ENCODE measurements around the gene RABL3. TPM values are rescaled to one million over a fixed set of nuclear protein-coding genes. Genes with fewer than 3 reads are reported as not detected.

Gene RABL3, protein sequence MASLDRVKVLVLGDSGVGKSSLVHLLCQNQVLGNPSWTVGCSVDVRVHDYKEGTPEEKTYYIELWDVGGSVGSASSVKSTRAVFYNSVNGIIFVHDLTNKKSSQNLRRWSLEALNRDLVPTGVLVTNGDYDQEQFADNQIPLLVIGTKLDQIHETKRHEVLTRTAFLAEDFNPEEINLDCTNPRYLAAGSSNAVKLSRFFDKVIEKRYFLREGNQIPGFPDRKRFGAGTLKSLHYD
- total RNA-seq (2012; rRNA removed) (17.0 and 31.1 TPM in 2 replicates), polyA plus RNA-seq (2012; rRNA removed) (4.2 and 5.3 TPM in 2 replicates), Bru-seq, nascent RNA (percentile 69 among the genes with signal in this experiment), BruChase-seq, experiment 1, labeled RNA remaining after a 6-hour chase (percentile 52 among the genes with signal in this experiment), BruChase-seq, experiment 2, labeled RNA remaining after a 2-hour chase (percentile 47 among the genes with signal in this experiment)
- 0.48 and 1.0 TPM in 2 replicates for polyA plus RNA-seq (2012; cell fraction: cytosol; rRNA removed)
- 0.27 and 3.6 TPM in 2 replicates for polyA plus RNA-seq (2012; cell fraction: nucleus; rRNA removed; ENCODE audit: low replicate concordance)
- long read RNA-seq, transcript RABL3-201 (8 exons, 3,883 nt) = major isoform, 11 of 17 reads
- long read RNA-seq, partial matches to known transcripts = 0 of 17 reads
- long read RNA-seq, other reads (novel, unspliced or antisense) = 6 of 17 reads

DNA sequence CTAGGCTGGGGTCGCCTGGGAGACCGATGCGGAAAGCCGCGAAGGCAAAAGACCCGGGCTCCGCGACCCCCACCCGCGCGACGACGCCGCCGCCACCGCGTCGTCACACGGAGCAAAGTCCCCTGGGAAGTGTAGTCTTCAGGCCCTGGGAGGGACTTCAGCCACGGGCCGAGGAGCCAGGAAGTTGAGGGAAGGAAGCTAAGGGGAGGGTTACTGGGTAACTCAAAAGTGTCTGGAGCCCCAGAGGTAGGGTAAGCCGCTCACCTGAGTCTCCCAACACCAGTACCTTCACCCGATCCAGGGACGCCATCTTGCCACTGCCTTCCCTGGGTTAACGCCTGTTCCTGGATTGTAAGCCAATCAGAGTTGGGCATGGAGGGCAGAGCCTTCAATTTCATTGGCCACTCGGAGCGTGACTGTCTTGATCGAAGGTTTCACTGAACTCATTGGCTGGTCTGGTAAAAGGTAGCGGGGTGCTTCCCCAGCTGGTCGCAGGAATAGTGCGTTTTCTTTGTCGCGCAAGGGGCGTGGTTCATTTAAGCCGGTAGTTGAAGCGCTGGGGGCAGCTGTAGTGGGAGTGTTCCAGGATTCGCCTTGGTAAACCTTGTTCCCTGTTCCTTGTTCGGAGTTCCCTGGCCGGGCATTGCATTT is at the start of gene RABL3, which contains the start of gene GTF2E1:
Gene RABL3, minus strand, starts transcription at position 319 of the 651 bp plus-strand sequence. Its CDS starts 9 bp downstream, at position 310.
Gene GTF2E1, plus strand, starts transcription at position 547 of the 651 bp plus-strand sequence. CDS start 7,809 bp downstream, outside the sequence.
- Histone ChIP-seq H3K79me1 (ENCODE audit: low read depth in 1 of 2, low read length in 2 of 2) (peaks cover 34 to 48% of the 10 kb centered on the region in 2 experiments), H3K4me2 (ENCODE audit: low read depth, low read length) (peak within 1 kb of the TSS; percentile 96), H3K23ac (ENCODE audit: low read depth, low read length) (peak within 1 kb of the TSS; percentile 93), H2BK20ac (ENCODE audit: low read depth, low read length) (peak within 1 kb of the TSS; percentile 88), H4K5ac (ENCODE audit: low read depth, low read length) (peak within 1 kb of the TSS; percentile 98), H3K18ac (ENCODE audit: low read depth, low read length) (peak within 1 kb of the TSS; percentile 87), H2AK5ac (ENCODE audit: low read depth, low read length) (peak within 1 kb of the TSS; percentile 92), H3K9me1 (ENCODE audit: insufficient read depth, low read length) (peaks cover 5% of the 10 kb centered on the region), H4K91ac (ENCODE audit: insufficient read depth, low read depth, low read length) (peak within 1 kb of the TSS; percentile 98), H4K8ac (ENCODE audit: low read depth in 2 of 2, low read length in 2 of 2) (peak within 1 kb of the TSS; percentile 71 to 99), H2AK9ac (replicated peaks; ENCODE audit: low read depth, low read length, poor library complexity) (peak within 1 kb of the TSS; percentile 73), H2BK120ac (ENCODE audit: low read depth, low read length) (peak within 1 kb of the TSS; percentile 96), H3K4me1 (ENCODE audit: control insufficient read depth, insufficient read depth, low read length) (peaks cover 4% of the 10 kb centered on the region), H3K4ac (ENCODE audit: low read depth, low read length) (peak within 1 kb of the TSS; percentile 96), H3K14ac (replicated peaks; ENCODE audit: low read depth, low read length) (peak within 1 kb of the TSS; percentile 91), H3K9me3 (ENCODE audit: control insufficient read depth, insufficient read depth, low read length) (no peaks in the 10 kb centered on the region; the same call in 1 of the 2 replicates), H4K20me1 (ENCODE audit: insufficient read depth, low read length) (no peaks in the 10 kb centered on the region), H3K27ac (ENCODE audit: insufficient read depth, low read length) (peak within 1 kb of the TSS; percentile 91), H3K9ac (ENCODE audit: low read depth, low read length) (peak within 1 kb of the TSS; percentile 85), H2AFZ (replicated peaks; ENCODE audit: low read length, poor library complexity) (peak within 1 kb of the TSS; percentile 95), H3K4me3 (ENCODE audit: insufficient read depth, low read depth, low read length) (peak within 1 kb of the TSS; percentile 69), H2BK15ac (ENCODE audit: low read depth, low read length) (peak within 1 kb of the TSS; percentile 92; the same call in 1 of the 3 replicates), H2BK5ac (ENCODE audit: low read depth, low read length, poor library complexity, severe bottlenecking) (peak within 1 kb of the TSS; percentile 88), H3K27me3 (ENCODE audit: control insufficient read depth, insufficient read depth, low read length) (no peaks in the 10 kb centered on the region), H3K56ac (ENCODE audit: extremely low read depth, insufficient read depth, low read length) (peak within 1 kb of the TSS; percentile 93), H3K36me3 (ENCODE audit: control insufficient read depth, insufficient read depth, low read length) (no peaks in the 10 kb centered on the region)
- BruUV-seq (replicated peaks) = no TSS peak
- in situ Hi-C loops (cut with MboI; ENCODE audit: low sequenced_read_pairs) (no loop called here), intact Hi-C loops (cut with micrococcal nuclease) (loop anchor here (1.0 to 2.0 kb wide), 5 partner anchors 44 to 787 kb away; partner anchors contain the start of gene NDUFB4), dilution Hi-C loops (cut with HindIII; ENCODE audit: low sequenced_read_pairs, unreplicated experiment) (no loop called here)
- TF ChIP-seq FOS (IDR thresholded peaks at IDR 0.05; ENCODE audit: low read depth, low read length) (0 out of 2 replicates have a peak, but pooled peaks have one; percentile 4), RFX5 (IDR thresholded peaks at IDR 0.05; ENCODE audit: low read depth, low read length) (peak; percentile 55; the same call in 1 of the 2 replicates), POLR2A (IDR thresholded peaks at IDR 0.05; ENCODE audit: low read depth, low read length) (peak; percentile 86), MAZ (IDR thresholded peaks at IDR 0.05; ENCODE audit: borderline replicate concordance, low read depth, low read length) (peak; percentile 82), MXI1 (IDR thresholded peaks at IDR 0.05; ENCODE audit: borderline replicate concordance, low read depth, low read length) (peak; percentile 33; the same call in 1 of the 2 replicates), SMC3 (IDR thresholded peaks at IDR 0.05; ENCODE audit: low read depth, low read length) (peak; percentile 8; the same call in 1 of the 2 replicates)
- TF ChIP-seq, protein P1, sequence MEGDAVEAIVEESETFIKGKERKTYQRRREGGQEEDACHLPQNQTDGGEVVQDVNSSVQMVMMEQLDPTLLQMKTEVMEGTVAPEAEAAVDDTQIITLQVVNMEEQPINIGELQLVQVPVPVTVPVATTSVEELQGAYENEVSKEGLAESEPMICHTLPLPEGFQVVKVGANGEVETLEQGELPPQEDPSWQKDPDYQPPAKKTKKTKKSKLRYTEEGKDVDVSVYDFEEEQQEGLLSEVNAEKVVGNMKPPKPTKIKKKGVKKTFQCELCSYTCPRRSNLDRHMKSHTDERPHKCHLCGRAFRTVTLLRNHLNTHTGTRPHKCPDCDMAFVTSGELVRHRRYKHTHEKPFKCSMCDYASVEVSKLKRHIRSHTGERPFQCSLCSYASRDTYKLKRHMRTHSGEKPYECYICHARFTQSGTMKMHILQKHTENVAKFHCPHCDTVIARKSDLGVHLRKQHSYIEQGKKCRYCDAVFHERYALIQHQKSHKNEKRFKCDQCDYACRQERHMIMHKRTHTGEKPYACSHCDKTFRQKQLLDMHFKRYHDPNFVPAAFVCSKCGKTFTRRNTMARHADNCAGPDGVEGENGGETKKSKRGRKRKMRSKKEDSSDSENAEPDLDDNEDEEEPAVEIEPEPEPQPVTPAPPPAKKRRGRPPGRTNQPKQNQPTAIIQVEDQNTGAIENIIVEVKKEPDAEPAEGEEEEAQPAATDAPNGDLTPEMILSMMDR (conservative IDR thresholded peaks at IDR 0.05; ENCODE audit: low read depth, low read length) = no peak
- TF ChIP-seq, protein P2, sequence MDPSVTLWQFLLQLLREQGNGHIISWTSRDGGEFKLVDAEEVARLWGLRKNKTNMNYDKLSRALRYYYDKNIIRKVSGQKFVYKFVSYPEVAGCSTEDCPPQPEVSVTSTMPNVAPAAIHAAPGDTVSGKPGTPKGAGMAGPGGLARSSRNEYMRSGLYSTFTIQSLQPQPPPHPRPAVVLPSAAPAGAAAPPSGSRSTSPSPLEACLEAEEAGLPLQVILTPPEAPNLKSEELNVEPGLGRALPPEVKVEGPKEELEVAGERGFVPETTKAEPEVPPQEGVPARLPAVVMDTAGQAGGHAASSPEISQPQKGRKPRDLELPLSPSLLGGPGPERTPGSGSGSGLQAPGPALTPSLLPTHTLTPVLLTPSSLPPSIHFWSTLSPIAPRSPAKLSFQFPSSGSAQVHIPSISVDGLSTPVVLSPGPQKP (IDR thresholded peaks at IDR 0.05; ENCODE audit: borderline replicate concordance, low read depth, low read length) = no peak
- TF ChIP-seq, protein P3, sequence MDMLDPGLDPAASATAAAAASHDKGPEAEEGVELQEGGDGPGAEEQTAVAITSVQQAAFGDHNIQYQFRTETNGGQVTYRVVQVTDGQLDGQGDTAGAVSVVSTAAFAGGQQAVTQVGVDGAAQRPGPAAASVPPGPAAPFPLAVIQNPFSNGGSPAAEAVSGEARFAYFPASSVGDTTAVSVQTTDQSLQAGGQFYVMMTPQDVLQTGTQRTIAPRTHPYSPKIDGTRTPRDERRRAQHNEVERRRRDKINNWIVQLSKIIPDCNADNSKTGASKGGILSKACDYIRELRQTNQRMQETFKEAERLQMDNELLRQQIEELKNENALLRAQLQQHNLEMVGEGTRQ (IDR thresholded peaks at IDR 0.05; ENCODE audit: low read depth, low read length) = peak; percentile 47; the same call in 1 of the 2 replicates
- POLR2A ChIA-PET (ENCODE audit: unreplicated experiment) = interaction anchor here (0.6 kb wide), 1 partner anchor 142 kb away, joined by 6 read pairs; no protein-coding TSS in a partner anchor
- no CpG with 5 or more reads among the region's 39 CpGs for WGBS, 2 experiments (ENCODE audit: extremely low coverage in 2 of 2, insufficient read length in 1 of 2)
- ATAC-seq (ENCODE audit: low read depth) = peak; percentile 98
- CTCF ChIA-PET = interaction anchor here (0.6 to 1.7 kb wide), 5 partner anchors 23 to 183 kb away, joined by 3 to 4 read pairs (median 3); no protein-coding TSS in a partner anchor
- DNase-seq = peak; percentile 100
